Transverse colon (tissue), 3 donors: ENCODE results near the gene PTPRF.

Experiments used
- EP300 ChIP-seq: sonication (generic); formaldehyde crosslinking; IDR thresholded peaks from one replicate; pipeline ENCODE4 v1.6.1; 2017; ENCODE audit warnings: antibody characterized with exemption, low read depth
- TF ChIP-seq, protein P1 (sequence below), 5 experiments: fragments of 200-600 bp in 3 of 5; fragments of 450-650 bp in 2 of 5; sonication (generic) in 3 of 5; IDR thresholded peaks; 1 replicate in 2 of 5; 2 replicates in 3 of 5; pipeline ENCODE4 v1.5.1; 2016 to 2017; ENCODE audit warnings: antibody characterized with exemption in 5 of 5, inconsistent platforms in 3 of 5, mild to moderate bottlenecking in 2 of 5, moderate library complexity in 1 of 5

DNA sequence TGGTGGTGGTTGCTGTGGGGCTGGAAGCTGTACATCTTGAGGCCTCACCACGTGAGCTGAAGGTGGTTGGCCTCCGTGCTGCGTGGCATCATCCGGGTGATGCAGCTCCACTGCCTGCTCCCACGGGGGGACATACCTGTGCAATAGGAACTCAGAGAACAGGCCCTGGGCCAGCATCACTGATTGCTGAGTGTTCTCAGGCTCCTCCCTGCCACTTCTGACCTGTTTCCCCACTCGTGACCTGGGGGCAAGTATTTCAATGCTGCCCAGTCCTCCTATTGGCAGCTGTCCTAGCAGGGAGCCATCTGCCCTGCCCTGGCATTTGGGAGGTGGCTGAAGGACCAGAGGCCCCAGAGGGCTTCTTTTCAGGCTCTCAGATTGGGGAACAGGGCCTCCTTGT, 26.1 kb downstream of the PTPRF start:
- TF ChIP-seq, protein P1, sequence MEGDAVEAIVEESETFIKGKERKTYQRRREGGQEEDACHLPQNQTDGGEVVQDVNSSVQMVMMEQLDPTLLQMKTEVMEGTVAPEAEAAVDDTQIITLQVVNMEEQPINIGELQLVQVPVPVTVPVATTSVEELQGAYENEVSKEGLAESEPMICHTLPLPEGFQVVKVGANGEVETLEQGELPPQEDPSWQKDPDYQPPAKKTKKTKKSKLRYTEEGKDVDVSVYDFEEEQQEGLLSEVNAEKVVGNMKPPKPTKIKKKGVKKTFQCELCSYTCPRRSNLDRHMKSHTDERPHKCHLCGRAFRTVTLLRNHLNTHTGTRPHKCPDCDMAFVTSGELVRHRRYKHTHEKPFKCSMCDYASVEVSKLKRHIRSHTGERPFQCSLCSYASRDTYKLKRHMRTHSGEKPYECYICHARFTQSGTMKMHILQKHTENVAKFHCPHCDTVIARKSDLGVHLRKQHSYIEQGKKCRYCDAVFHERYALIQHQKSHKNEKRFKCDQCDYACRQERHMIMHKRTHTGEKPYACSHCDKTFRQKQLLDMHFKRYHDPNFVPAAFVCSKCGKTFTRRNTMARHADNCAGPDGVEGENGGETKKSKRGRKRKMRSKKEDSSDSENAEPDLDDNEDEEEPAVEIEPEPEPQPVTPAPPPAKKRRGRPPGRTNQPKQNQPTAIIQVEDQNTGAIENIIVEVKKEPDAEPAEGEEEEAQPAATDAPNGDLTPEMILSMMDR (IDR thresholded peaks at IDR 0.05) = no peak
- no peak for TF ChIP-seq EP300
